Effector CD4-positive, alpha-beta T cell (primary cell): ENCODE measurements around the gene LRRC15.

ENCODE experiments used
- DNase-seq: peaks from one replicate; pipeline ENCODE4 v3.0.0-alpha.2; 2020

The LRRC15 gene

GRCh38 chr3:194330160-194330559, 39.4 kb downstream of the LRRC15 start:
- no peak for DNase-seq

GRCh38 chr3:194329583-194329965, 40.0 kb downstream of the LRRC15 start:
- no peak for DNase-seq

- no peak for DNase-seq
These were observed 40.5 kb downstream of the LRRC15 start for GRCh38 chr3:194328942-194329582.

DNA sequence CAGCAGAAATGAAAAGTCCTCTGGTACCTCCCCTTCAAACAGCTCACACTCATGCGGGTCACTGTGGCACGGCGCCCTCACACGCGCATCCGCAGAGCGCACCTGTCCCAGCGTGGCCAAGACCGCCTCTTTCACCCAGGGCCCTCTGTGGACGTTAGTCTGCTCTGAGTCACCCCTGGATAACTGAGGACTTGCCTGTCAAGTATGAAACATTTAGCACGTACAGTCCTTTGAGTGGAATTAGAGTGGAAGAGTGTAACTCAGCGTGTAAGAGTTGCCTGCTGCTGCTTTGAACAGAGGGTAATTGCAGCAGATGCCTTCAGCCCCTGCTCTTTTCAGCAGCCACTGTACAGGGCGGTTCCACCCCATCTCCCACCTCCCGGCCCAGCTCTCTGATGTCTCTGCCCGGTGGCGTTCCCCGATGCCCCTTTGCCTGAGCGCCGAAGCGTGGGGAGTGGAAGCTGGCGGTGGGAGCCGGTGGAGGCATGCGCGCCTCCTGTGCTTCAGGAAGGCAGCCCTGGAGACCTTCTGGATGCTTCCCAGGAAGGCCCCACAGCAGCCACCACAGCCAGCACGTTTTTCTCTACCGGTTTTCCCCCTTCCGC, 41.4 kb downstream of the LRRC15 start:
- DNase-seq: no peak

- no peak for DNase-seq
These were observed 42.1 kb downstream of the LRRC15 start for GRCh38 chr3:194327218-194328052.

- DNase-seq: no peak
These were observed 42.6 kb downstream of the LRRC15 start for GRCh38 chr3:194326968-194327217.

- no peak for DNase-seq
These were observed 43.2 kb downstream of the LRRC15 start for GRCh38 chr3:194326192-194326967.

- DNase-seq: no peak
These were observed 44.0 kb downstream of the LRRC15 start for GRCh38 chr3:194325424-194326153.

DNA sequence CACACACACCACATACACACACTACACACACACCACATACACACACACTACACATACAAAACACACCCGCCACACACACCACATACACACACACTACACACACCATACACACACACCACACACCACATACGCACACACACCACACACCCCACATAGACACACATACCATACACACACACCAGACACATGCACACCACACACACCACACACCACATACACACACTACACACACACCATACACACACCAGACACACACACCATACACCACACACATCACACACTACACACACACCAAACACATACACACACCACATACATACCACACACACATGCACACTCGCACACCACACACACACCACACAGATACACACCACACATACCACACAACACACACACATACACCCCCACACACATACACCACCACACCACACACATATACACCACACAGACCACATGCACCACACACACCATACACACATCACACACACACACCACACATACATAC, 44.7 kb downstream of the LRRC15 start:
- no peak for DNase-seq

GRCh38 chr3:194323785-194324735, 45.5 kb downstream of the LRRC15 start:
- DNase-seq: no peak

DNA sequence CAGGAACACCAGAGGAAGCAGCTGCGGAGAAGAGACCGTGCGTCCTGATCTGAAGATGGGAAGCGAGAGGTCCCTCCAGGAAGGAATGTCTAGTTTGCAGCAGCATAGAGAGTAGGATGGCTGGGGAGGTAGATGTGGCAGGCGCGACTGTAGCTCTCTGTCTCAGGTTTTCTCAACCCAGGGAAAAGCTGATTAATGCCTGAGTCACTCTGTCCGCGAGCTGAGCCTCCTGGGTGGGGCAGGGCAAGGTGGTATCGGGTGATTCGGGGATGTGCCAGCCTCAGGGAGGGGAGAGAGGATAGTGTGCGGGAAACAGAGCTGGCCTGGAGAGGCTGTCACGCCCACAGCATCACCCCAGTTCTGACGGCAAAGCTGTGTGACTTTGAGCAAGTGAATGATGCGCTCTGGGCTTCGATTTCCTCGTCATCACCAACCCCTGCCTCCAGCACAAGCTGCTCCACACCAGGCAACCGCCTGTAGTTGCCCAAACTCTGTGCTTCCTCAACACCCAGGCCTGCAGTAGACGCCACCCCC, 46.8 kb downstream of the LRRC15 start:
- no peak for DNase-seq

DNA sequence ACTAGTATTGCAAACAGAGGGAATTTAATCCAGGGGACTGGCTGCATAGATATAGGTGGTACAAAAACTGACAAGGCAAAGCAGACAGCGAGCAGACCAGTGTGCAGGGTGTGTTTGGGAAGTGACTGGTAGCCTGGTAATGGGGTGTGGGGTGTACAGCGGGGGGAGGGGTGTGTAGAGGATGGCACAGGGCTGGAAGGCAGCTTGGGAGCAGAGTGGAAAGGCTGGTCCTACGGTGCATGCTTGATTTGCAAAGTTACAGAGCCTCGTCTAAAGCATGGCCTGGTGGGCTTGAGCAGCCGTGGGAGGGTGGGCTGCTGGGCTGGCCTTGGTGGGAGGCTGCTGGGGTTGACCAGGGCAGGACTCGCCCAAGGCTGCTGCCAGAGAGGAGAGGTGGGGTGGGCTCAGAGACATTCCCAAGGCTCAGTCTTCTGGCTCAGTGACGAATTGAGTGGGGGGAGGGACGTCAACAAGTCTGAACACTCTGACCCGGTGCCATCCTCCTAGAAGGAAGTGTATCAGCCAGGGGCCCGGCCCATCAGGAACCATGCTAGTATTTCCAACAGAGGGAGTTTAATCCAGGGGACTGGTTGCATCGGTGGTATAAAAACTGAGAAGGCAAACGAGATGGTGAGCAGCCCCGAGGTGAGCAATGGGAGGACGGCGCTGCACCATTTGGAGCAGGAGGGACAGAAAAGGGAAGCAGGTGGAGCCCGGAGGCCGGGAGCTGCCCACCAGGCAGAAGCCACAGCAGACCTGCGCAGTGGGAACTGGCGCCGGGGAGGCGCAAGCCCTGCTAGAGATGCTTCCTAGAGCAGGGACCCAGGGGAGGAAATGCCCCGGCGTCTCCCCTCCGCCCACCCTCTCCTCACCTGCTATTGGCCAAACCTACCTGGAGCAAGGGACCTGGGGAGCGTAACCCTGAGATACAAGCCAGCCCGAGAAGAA, 47.6 kb downstream of the LRRC15 start:
- no peak for DNase-seq

- DNase-seq: no peak
These were observed 48.7 kb downstream of the LRRC15 start for GRCh38 chr3:194320744-194321243.

GRCh38 chr3:194320100-194320499, 49.4 kb downstream of the LRRC15 start:
- no peak for DNase-seq

GRCh38 chr3:194318511-194319161, 50.9 kb downstream of the LRRC15 start:
- DNase-seq: no peak

GRCh38 chr3:194316918-194317317, 52.6 kb downstream of the LRRC15 start:
- DNase-seq: no peak

DNA sequence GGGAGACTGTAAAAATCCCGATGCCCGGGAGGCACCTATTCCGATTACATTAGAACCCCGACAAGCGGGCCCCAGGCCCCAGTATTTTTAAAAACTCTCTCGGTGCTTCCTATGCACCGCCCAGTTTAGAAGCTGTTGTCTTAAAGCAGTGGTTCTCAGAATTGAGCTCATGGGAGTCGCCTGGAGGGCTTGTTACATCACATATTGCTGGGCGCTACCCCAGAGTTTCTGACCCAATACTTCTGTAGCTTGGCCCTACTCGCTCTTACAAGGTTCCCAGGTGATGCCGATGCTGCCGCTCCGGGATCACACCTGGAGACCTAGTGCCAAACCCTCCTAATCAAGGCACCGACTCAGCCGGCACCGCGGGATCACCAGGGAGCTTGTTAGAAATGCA, 53.6 kb downstream of the LRRC15 start:
- no peak for DNase-seq

DNA sequence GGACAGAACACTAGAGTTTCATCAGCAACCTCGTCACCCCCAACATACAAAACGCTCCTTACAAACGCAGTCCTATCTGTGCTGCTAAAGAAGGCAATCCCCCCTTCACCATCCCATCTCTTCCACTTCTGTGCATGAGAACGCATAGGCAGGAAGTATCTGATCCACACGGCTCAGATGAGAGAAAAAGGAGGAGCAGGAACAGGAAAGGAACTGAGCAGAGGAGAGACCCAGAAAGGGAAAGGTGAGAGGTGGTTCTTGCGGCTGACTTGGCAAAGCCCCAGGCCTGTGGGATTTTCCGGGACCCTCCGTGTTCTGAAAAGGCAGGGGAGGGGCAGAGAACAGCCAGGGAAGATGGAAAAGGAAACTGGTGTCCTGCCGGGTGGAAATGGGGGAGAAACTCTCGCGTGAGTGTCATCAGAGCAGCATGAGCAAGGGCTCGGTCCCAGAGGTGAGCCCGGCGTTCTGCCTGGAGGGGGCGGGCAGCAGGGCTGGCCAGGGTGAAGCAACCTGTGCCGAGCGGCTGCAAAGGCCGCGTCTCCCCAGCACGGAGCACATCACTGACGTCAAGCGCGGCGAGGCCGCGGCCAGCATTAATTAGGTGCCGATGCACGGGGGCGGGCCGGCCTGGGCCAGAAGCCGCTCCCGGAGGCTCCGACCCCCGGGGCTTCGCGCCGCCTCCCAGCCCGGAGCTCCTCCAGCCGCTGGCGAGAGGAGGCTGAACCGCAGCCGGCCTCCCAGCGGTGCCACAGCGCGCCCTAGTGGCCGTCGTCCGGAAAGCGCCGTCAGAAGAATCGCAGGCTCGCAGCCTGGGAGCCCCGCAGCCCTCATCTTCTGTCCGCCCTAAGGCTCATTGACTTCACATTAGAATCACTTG, 54.2 kb downstream of the LRRC15 start:
- peak; percentile 73 for DNase-seq
